A673 (cell line): ENCODE results near the gene FAN1. TPM values are rescaled to one million over a fixed set of nuclear protein-coding genes. Genes with fewer than 3 reads are reported as not detected.

ENCODE experiments used
- BruUV-seq: library from RNA; stranded (reverse); fragments of 400-500 nt; replicated peaks from 2 replicates; lab custom pipeline; 2021; lab: Mats Ljungman, UMichigan
- CTCF ChIA-PET: fragments of 300-600 bp; sonication (Branson Sonifier 250); formaldehyde crosslinking; loops from one replicate; lab custom pipeline; 2022; ENCODE audit warnings: antibody characterized with exemption; lab: Charles Lee
- POLR2A ChIA-PET: fragments of 300-600 bp; sonication (Branson Sonifier 250); formaldehyde crosslinking; loops from one replicate; lab custom pipeline; 2022; ENCODE audit warnings: antibody characterized with exemption; ENCODE audit not compliant: low non-redundant PET; lab: Charles Lee
- DNase-seq: peaks from one replicate; pipeline ENCODE4 v3.0.0-alpha.2; 2015; ENCODE audit warnings: low spot score
- H3K27ac ChIP-seq: fragments of 200-600 bp; sonication (generic); 2 replicates; pipeline ENCODE4 v1.5.1; 2016; ENCODE audit warnings: mixed run types, low read depth, mild to moderate bottlenecking, mixed read lengths, antibody characterized with exemption, low read length; ENCODE audit not compliant: poor library complexity, severe bottlenecking
- H3K27me3 ChIP-seq: fragments of 200-600 bp; sonication (generic); replicated peaks from 2 replicates; pipeline ENCODE4 v1.6.1; 2017; ENCODE audit warnings: mixed run types, low read depth, mild to moderate bottlenecking, mixed read lengths, antibody characterized with exemption, low read length; ENCODE audit not compliant: insufficient read depth, poor library complexity
- H3K36me3 ChIP-seq: fragments of 200-600 bp; sonication (generic); 2 replicates; pipeline ENCODE4 v1.6.1; 2016; ENCODE audit warnings: mixed run types, mild to moderate bottlenecking, mixed read lengths, antibody characterized with exemption, low read length; ENCODE audit not compliant: insufficient read depth, poor library complexity, severe bottlenecking
- H3K4me1 ChIP-seq: fragments of 200-600 bp; sonication (generic); 2 replicates; pipeline ENCODE4 v1.6.1; 2017; ENCODE audit warnings: mixed run types, mild to moderate bottlenecking, mixed read lengths, antibody characterized with exemption, low read length; ENCODE audit not compliant: insufficient read depth, poor library complexity, severe bottlenecking
- H3K4me3 ChIP-seq: fragments of 200-600 bp; sonication (generic); 2 replicates; pipeline ENCODE4 v1.5.1; 2016; ENCODE audit warnings: low read depth, mixed run types, mild to moderate bottlenecking, mixed read lengths, low read length; ENCODE audit not compliant: poor library complexity, severe bottlenecking
- H3K9me3 ChIP-seq: fragments of 200-600 bp; sonication (generic); 2 replicates; pipeline ENCODE4 v1.6.1; 2016; ENCODE audit warnings: mixed run types, low read depth, mild to moderate bottlenecking, mixed read lengths, antibody characterized with exemption, low read length; ENCODE audit not compliant: poor library complexity, severe bottlenecking
- CTCF ChIP-seq: fragments of 300-800, 200-600 bp; sonication (generic); conservative IDR thresholded peaks from 2 replicates; pipeline ENCODE4 v1.5.1; 2017; ENCODE audit warnings: low read depth, mild to moderate bottlenecking, antibody characterized with exemption, low read length, moderate library complexity, mixed read lengths
- EZH2 ChIP-seq: fragments of 200-600 bp; sonication (generic); IDR thresholded peaks from 2 replicates; pipeline ENCODE4 v1.6.1; 2017; ENCODE audit warnings: borderline replicate concordance, low read depth, mild to moderate bottlenecking, mixed read lengths, antibody characterized with exemption, low read length; ENCODE audit not compliant: poor library complexity, severe bottlenecking
- intact Hi-C: fragments of 100-400 bp; cut with micrococcal nuclease; formaldehyde crosslinking; loops from one replicate; pipeline ENCODE4 v1.10.0; 2022; ENCODE audit not compliant: unreplicated experiment
- total RNA-seq: library from RNA; stranded (reverse); gene quantifications from 2 replicates; pipeline ENCODE4 v1.2.3, GENCODE V29; 2021

FAN1 gene
- total RNA-seq, 1 experiment from 2014 or later: 36.2 TPM

GRCh38 chr15:30992249-30992864 is 88.6 kb downstream of the FAN1 start:
- no peak for TF ChIP-seq CTCF
- TF ChIP-seq EZH2: no peak
- BruUV-seq: TSS peak; percentile 90
- Histone ChIP-seq H3K4me3 (peak overlapping the region; percentile 94), H3K4me1 (peaks cover 7% of the 10 kb centered on the region), H3K36me3 (no peaks in the 10 kb centered on the region), H3K27me3 (no peaks in the 10 kb centered on the region), H3K27ac (peak overlapping the region; percentile 89), H3K9me3 (no peaks in the 10 kb centered on the region)
- intact Hi-C loops: loop anchor here (5.0 kb wide), 2 partner anchors 40 to 90 kb away; partner anchors contain the start of gene FAN1
- CTCF ChIA-PET: no interaction called here
- no peak for DNase-seq
- POLR2A ChIA-PET: no interaction called here

Other genes with a start within 250 kb of the FAN1 start
- gene MTMR10, start 87.7 kb downstream of the FAN1 start, total RNA-seq: 15.8 and 16.0 TPM in 2 replicates
- not detected in 2 replicates for gene TRPM1, start 197.8 kb downstream of the FAN1 start, total RNA-seq